HG03565 (cell line): ENCODE data around the gene MEG3.

Experiments used
- ATAC-seq: cut with Tn5 transposase; IDR thresholded peaks from one replicate; pipeline ENCODE4 v1.9.1; 2021; ENCODE audit warnings: mild to moderate bottlenecking, moderate library complexity; ENCODE audit not compliant: unreplicated experiment

MEG3 gene

GRCh38 chr14:100828031-100828769 lies 2.3 kb downstream of the MEG3 start:
- no peak for ATAC-seq

- ATAC-seq: no peak
Observed at GRCh38 chr14:100830681-100831080, 4.8 kb downstream of the MEG3 start.

- ATAC-seq: no peak
Observed at GRCh38 chr14:100832311-100832960, 6.5 kb downstream of the MEG3 start.

GRCh38 chr14:100834082-100834793 lies 8.3 kb downstream of the MEG3 start:
- no peak for ATAC-seq

GRCh38 chr14:100834794-100835547 lies 9.1 kb downstream of the MEG3 start:
- ATAC-seq: no peak

GRCh38 chr14:100835548-100836310 lies 9.8 kb downstream of the MEG3 start:
- ATAC-seq: no peak

- no peak for ATAC-seq
Observed at GRCh38 chr14:100836311-100836805, 10.4 kb downstream of the MEG3 start.

- ATAC-seq: no peak
Observed at GRCh38 chr14:100836941-100837804, 11.3 kb downstream of the MEG3 start.

- ATAC-seq: no peak
Observed at GRCh38 chr14:100837805-100838350, 12.0 kb downstream of the MEG3 start.

GRCh38 chr14:100838493-100839314 lies 12.8 kb downstream of the MEG3 start:
- no peak for ATAC-seq

GRCh38 chr14:100839315-100839585 lies 13.3 kb downstream of the MEG3 start:
- ATAC-seq: no peak

- ATAC-seq: no peak
Observed at GRCh38 chr14:100839681-100840111, 13.8 kb downstream of the MEG3 start.

- ATAC-seq: no peak
Observed at GRCh38 chr14:100840286-100841065, 14.6 kb downstream of the MEG3 start.

GRCh38 chr14:100841066-100841760 lies 15.3 kb downstream of the MEG3 start:
- ATAC-seq: no peak

GRCh38 chr14:100841761-100842403 lies 16.0 kb downstream of the MEG3 start:
- ATAC-seq: no peak

GRCh38 chr14:100842799-100843198 lies 16.9 kb downstream of the MEG3 start:
- no peak for ATAC-seq

- ATAC-seq: no peak
Observed at GRCh38 chr14:100844082-100844408, 18.1 kb downstream of the MEG3 start.
